Vagina (tissue), 2 donors: ENCODE measurements around the gene KLHL29.

Experiments
- POLR2A ChIP-seq, 2 donors: fragments of 450-650 bp; IDR thresholded peaks; one replicate each; pipeline ENCODE4 v1.6.1; 2017; ENCODE audit warnings: antibody characterized with exemption in 2 of 2, mild to moderate bottlenecking in 2 of 2, moderate library complexity in 2 of 2
- POLR2AphosphoS5 ChIP-seq, 2 donors: sonication (generic); formaldehyde crosslinking; IDR thresholded peaks; one replicate each; pipeline ENCODE4 v1.9.0; 2017; ENCODE audit warnings: antibody characterized with exemption in 2 of 2, mild to moderate bottlenecking in 2 of 2, low read depth in 1 of 2; ENCODE audit not compliant: insufficient read depth in 1 of 2
- TF ChIP-seq, protein P1 (sequence below), 3 experiments: fragments of 450-650 bp in 2 of 3; fragments of 200-600 bp in 1 of 3; sonication (generic) in 1 of 3; IDR thresholded peaks; one replicate each; pipeline ENCODE4 v1.5.1; 2017 to 2019; ENCODE audit warnings: antibody characterized with exemption in 3 of 3, mild to moderate bottlenecking in 2 of 3, moderate library complexity in 2 of 3

DNA sequence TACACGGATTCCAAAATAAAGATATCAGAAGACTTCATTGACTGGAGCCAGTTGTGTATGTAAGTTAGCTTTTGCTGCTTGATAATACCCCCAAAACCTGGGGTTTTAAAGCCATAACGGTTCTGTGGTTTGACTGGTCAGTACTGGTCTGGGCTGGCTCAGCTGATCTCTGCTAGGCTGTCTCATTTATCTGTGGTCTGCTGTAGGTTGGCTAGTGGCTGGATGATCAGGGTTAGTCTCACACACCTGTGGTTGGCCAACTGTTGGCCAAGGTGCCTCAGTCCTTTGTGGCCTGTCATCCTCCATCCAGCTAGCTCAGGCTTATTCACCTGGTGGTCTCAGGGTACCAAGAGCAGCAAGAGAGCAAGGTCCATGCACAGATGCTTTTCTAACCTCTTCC, 183.2 kb downstream of the KLHL29 start:
- TF ChIP-seq, protein P1, sequence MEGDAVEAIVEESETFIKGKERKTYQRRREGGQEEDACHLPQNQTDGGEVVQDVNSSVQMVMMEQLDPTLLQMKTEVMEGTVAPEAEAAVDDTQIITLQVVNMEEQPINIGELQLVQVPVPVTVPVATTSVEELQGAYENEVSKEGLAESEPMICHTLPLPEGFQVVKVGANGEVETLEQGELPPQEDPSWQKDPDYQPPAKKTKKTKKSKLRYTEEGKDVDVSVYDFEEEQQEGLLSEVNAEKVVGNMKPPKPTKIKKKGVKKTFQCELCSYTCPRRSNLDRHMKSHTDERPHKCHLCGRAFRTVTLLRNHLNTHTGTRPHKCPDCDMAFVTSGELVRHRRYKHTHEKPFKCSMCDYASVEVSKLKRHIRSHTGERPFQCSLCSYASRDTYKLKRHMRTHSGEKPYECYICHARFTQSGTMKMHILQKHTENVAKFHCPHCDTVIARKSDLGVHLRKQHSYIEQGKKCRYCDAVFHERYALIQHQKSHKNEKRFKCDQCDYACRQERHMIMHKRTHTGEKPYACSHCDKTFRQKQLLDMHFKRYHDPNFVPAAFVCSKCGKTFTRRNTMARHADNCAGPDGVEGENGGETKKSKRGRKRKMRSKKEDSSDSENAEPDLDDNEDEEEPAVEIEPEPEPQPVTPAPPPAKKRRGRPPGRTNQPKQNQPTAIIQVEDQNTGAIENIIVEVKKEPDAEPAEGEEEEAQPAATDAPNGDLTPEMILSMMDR (IDR thresholded peaks at IDR 0.05), result no peak
- TF ChIP-seq POLR2A (IDR thresholded peaks at IDR 0.05) (no peak), POLR2AphosphoS5 (IDR thresholded peaks at IDR 0.05; ENCODE audit: insufficient read depth in 1 of 2, low read depth in 1 of 2) (no peak)
